Suprapubic skin (tissue), 4 donors: Measurements from ENCODE around the gene RBBP8.

Source experiments
- CTCF ChIP-seq, 2 donors: fragments of 200-600 bp in 1 of 2; fragments of 450-650 bp in 1 of 2; sonication (generic) in 1 of 2; IDR thresholded peaks; one replicate each; pipeline ENCODE4 v1.5.1; 2016 to 2019; ENCODE audit warnings: antibody characterized with exemption in 2 of 2, mild to moderate bottlenecking in 1 of 2, moderate library complexity in 1 of 2
- EP300 ChIP-seq: sonication (generic); formaldehyde crosslinking; IDR thresholded peaks from one replicate; pipeline ENCODE4 v1.6.1; 2017; ENCODE audit warnings: antibody characterized with exemption
- POLR2A ChIP-seq, 2 donors: fragments of 450-650 bp; IDR thresholded peaks; one replicate each; pipeline ENCODE4 v1.6.1; 2017; ENCODE audit warnings: antibody characterized with exemption in 2 of 2, mild to moderate bottlenecking in 2 of 2, moderate library complexity in 2 of 2
- POLR2AphosphoS5 ChIP-seq, 3 donors: sonication (generic); formaldehyde crosslinking; IDR thresholded peaks; one replicate each; pipeline ENCODE4 v1.6.1; 2017; ENCODE audit warnings: antibody characterized with exemption in 3 of 3

- TF ChIP-seq POLR2A (IDR thresholded peaks at IDR 0.05), result no peak
- no peak for TF ChIP-seq CTCF (IDR thresholded peaks at IDR 0.05)
- TF ChIP-seq EP300, result no peak
- no peak for TF ChIP-seq POLR2AphosphoS5 (IDR thresholded peaks at IDR 0.05)
Observed at GRCh38 chr18:23068570-23069310, 135.6 kb downstream of the RBBP8 start.
